Sigmoid colon (tissue), 7 donors: ENCODE results near the gene CAV2. TPM values are rescaled to one million over a fixed set of nuclear protein-coding genes. Genes with fewer than 3 reads are reported as not detected.
A peak's percentile ranks its signal among the peaks of the same experiment; 100 is the strongest.

ENCODE experiments used
- DNase-seq: peaks from one replicate; pipeline ENCODE4 v3.0.0-alpha.2; 2019
- H3K27ac ChIP-seq, 4 donors: fragments of 200-600 bp; sonication (generic); one replicate each; pipeline ENCODE4 v1.5.1; 2016 to 2019; ENCODE audit warnings: mild to moderate bottlenecking in 1 of 4
- H3K27me3 ChIP-seq, 3 donors: fragments of 200-600 bp; sonication (generic); one replicate each; pipeline ENCODE4 v1.5.1; 2019; ENCODE audit warnings: mild to moderate bottlenecking in 1 of 3
- H3K36me3 ChIP-seq, 4 donors: fragments of 200-600 bp; sonication (generic); one replicate each; pipeline ENCODE4 v1.5.1; 2016 to 2019
- H3K4me1 ChIP-seq, 4 donors: fragments of 200-600 bp; sonication (generic); one replicate each; pipeline ENCODE4 v1.5.1; 2017 to 2019
- H3K4me3 ChIP-seq, 4 donors: fragments of 200-600 bp; sonication (generic); one replicate each; pipeline ENCODE4 v1.5.1; 2017 to 2019; ENCODE audit warnings: mild to moderate bottlenecking in 2 of 4, moderate library complexity in 1 of 4
- H3K9me3 ChIP-seq, 4 donors: fragments of 200-600 bp in 3 of 4; sonication (generic) in 3 of 4; one replicate each; pipeline versions ENCODE4 v1.5.1 to v1.6.1; 2013 to 2019
- EP300 ChIP-seq, 4 donors: sonication (generic); formaldehyde crosslinking; IDR thresholded peaks; one replicate each; pipeline ENCODE4 v1.6.1; 2017; ENCODE audit warnings: antibody characterized with exemption in 4 of 4
- POLR2A ChIP-seq, 2 donors: fragments of 450-650 bp; IDR thresholded peaks; one replicate each; pipeline ENCODE4 v1.6.1; 2016; ENCODE audit warnings: antibody characterized with exemption in 2 of 2, mild to moderate bottlenecking in 2 of 2, moderate library complexity in 2 of 2
- POLR2AphosphoS5 ChIP-seq, 4 donors: sonication (generic); formaldehyde crosslinking; IDR thresholded peaks; one replicate each; pipeline ENCODE4 v1.6.1; 2017; ENCODE audit warnings: antibody characterized with exemption in 4 of 4
- WGBS, 2 donors: extraction: QIAGEN DNeasy Blood & Tissue Kit; methylation state at CpG; one replicate each; pipeline ENCODE4 v1.1.7; 2013; 5-methylcytosine and 5-hydroxymethylcytosine counted together
- intact Hi-C: fragments of 100-400 bp; cut with DNase I; formaldehyde crosslinking; loops from one replicate; pipeline ENCODE4 v1.15.1; 2023
- polyA plus RNA-seq, 3 donors: library from polyadenylated mRNA; stranded (reverse); fragments of 200-250 nt; gene quantifications; one replicate each; pipeline ENCODE4 v1.2.3, GENCODE V29; 2013
- total RNA-seq, 4 donors: library from RNA; depleted of rRNA; stranded (reverse); fragments of >200 nt; gene quantifications; one replicate each; pipeline ENCODE4 v1.1.0, GENCODE V29; 2016
- TF ChIP-seq, protein P1 (sequence below), 4 experiments: fragments of 450-650 bp in 3 of 4; fragments of 200-600 bp in 1 of 4; IDR thresholded peaks; one replicate each; pipeline ENCODE4 v1.5.1; 2016 to 2019; ENCODE audit warnings: antibody characterized with exemption in 4 of 4, mild to moderate bottlenecking in 3 of 4, moderate library complexity in 2 of 4
- donor health status: healthy with polysubstance abuse.
- donor health status: Bipolar disorder and iron deficiency.
- donor health status: healthy.

CAV2 gene
- total and polyA plus RNA-seq, 7 donors, result 4.6 to 142 (median 81.8) TPM

DNA sequence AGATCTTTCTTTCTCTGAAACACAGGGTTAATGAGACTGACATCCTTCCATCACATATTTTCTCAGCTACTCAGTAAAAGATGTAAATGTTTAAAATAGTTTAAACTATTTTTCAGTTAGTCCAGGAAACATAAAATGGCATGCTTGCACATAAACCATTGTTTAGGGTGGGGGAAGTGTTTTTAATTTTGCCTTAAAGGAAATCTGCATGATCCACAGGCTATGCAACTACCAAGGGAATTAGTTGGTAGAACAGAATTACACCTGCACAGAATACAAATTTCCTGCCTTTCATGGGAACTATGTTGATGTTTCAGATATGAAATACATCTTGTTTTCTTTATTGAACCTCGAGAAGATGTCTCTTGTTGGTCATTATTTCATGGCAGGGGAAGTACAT is 35.9 kb downstream of the CAV2 start:
- H3K27ac ChIP-seq, result peak overlapping the region in 3 of 4 donors; percentile 35 to 97 (median 94)
- 76 to 90% methylated on average over 1 of the region's 1 CpG for WGBS, 2 donors
- no peak for DNase-seq
- TF ChIP-seq POLR2A (IDR thresholded peaks at IDR 0.05) (no peak), POLR2AphosphoS5 (IDR thresholded peaks at IDR 0.05) (no peak), EP300 (IDR thresholded peaks at IDR 0.05) (no peak)
- TF ChIP-seq, protein P1, sequence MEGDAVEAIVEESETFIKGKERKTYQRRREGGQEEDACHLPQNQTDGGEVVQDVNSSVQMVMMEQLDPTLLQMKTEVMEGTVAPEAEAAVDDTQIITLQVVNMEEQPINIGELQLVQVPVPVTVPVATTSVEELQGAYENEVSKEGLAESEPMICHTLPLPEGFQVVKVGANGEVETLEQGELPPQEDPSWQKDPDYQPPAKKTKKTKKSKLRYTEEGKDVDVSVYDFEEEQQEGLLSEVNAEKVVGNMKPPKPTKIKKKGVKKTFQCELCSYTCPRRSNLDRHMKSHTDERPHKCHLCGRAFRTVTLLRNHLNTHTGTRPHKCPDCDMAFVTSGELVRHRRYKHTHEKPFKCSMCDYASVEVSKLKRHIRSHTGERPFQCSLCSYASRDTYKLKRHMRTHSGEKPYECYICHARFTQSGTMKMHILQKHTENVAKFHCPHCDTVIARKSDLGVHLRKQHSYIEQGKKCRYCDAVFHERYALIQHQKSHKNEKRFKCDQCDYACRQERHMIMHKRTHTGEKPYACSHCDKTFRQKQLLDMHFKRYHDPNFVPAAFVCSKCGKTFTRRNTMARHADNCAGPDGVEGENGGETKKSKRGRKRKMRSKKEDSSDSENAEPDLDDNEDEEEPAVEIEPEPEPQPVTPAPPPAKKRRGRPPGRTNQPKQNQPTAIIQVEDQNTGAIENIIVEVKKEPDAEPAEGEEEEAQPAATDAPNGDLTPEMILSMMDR (IDR thresholded peaks at IDR 0.05), result no peak
- H3K4me1 ChIP-seq, result peaks cover 0 to 95% (median 72%) of the 10 kb centered on the region in 4 donors
- H3K36me3 ChIP-seq, result peaks cover 0 to 40% (median 6%) of the 10 kb centered on the region in 4 donors
- H3K9me3 ChIP-seq, result no peaks in the 10 kb centered on the region
- intact Hi-C loops, result no loop called here
- no peak overlapping the region for H3K4me3 ChIP-seq
- no peaks in the 10 kb centered on the region for H3K27me3 ChIP-seq

DNA sequence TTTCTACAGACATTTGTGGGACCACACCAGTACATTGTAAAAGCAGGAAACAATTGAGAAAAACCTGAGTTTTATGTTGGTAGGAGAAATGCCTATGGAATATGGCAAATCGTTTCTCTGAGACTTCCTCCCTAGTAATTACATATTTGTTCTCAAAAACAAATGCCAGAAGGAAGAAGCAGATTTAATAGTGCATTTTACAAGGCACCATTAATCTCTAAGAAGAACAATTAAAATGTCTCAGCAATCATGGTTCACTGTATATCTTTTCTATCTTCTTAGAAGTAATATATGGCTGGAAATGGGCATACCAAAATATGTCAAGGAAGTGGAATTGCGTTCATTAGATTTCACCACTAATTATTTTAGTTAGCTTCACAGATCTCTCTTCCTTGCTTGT is 38.6 kb downstream of the CAV2 start:
- H3K27ac ChIP-seq, result peak overlapping the region; percentile 21 to 97 (median 72)
- intact Hi-C loops, result no loop called here
- WGBS, 2 donors, result 57 to 61% methylated on average over 2 of the region's 2 CpGs

DNA sequence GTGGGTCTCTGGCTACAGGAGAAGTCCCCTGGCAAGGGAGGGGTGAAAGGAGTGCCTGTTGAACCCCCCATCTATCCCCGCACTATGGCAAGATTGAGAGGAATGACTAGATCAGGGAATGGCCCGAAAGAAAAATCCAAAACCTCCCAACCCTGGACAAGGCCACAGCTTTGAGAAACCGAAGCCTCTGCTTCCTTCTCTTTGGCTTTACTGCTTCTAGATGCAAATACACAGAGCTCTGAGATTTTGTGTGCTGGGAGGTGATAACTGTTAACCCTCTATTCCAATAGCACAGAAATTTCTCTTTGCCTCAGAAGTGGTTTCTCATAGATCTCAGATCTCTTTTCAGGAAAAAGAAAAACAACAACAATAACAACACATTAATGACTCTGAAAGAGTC is 40.3 kb downstream of the CAV2 start:
- H3K9me3 ChIP-seq, result no peaks in the 10 kb centered on the region
- DNase-seq, result no peak
- H3K4me1 ChIP-seq, result peaks cover 0 to 96% (median 88%) of the 10 kb centered on the region in 4 donors
- 91% methylated on average over 3 of the region's 3 CpGs for WGBS, 2 donors
- peaks cover 0 to 22% (median 6%) of the 10 kb centered on the region in 4 donors for H3K36me3 ChIP-seq
- H3K4me3 ChIP-seq, result no peak overlapping the region
- peak overlapping the region; percentile 27 to 97 (median 72) for H3K27ac ChIP-seq
- intact Hi-C loops, result no loop called here
- TF ChIP-seq EP300 (IDR thresholded peaks at IDR 0.05), result no peak
- no peaks in the 10 kb centered on the region for H3K27me3 ChIP-seq

More for the DNA sequence above, 38.6 kb downstream of the CAV2 start:
- H3K4me1 ChIP-seq, result peaks cover 0 to 95% (median 84%) of the 10 kb centered on the region in 4 donors
- no peak for DNase-seq
- no peak overlapping the region for H3K4me3 ChIP-seq
- H3K27me3 ChIP-seq, result no peaks in the 10 kb centered on the region
- peaks cover 0 to 26% (median 6%) of the 10 kb centered on the region in 4 donors for H3K36me3 ChIP-seq
- no peak for TF ChIP-seq POLR2A (IDR thresholded peaks at IDR 0.05)
- peak in 3 of 4 donors; percentile 36 to 62 (median 56) for TF ChIP-seq POLR2AphosphoS5 (IDR thresholded peaks at IDR 0.05)
- TF ChIP-seq EP300 (IDR thresholded peaks at IDR 0.05), result peak in 1 of 4 donors; percentile 21
- TF ChIP-seq, protein P1 (IDR thresholded peaks at IDR 0.05), result no peak
- H3K9me3 ChIP-seq, result no peaks in the 10 kb centered on the region

DNA sequence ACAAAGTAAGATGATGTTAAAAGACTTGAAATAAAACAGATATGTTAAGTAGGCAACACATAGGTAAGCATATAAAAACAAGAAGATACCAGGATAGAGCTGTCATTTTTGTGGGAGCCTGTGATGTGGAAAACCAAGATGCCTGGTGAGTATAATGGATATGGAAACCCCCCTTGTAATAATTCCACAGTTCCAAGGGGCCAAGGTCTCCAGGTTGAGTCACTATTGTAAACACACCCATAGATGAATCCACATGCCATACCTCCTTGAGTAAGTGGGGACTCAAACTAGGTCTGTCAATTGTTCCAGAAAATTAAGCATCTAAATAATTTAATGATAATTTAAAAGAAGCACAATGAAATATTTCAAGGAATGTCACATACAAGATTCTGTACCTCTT is 41.2 kb downstream of the CAV2 start:
- TF ChIP-seq POLR2A (IDR thresholded peaks at IDR 0.05) (no peak), EP300 (IDR thresholded peaks at IDR 0.05) (no peak), POLR2AphosphoS5 (IDR thresholded peaks at IDR 0.05) (no peak)
- TF ChIP-seq, protein P1 (IDR thresholded peaks at IDR 0.05), result no peak
- H3K27me3 ChIP-seq, result no peaks in the 10 kb centered on the region
- H3K9me3 ChIP-seq, result no peaks in the 10 kb centered on the region
- H3K36me3 ChIP-seq, result peaks cover 0 to 20% (median 6%) of the 10 kb centered on the region in 4 donors
- DNase-seq, result no peak
- H3K4me3 ChIP-seq, result no peak overlapping the region
- H3K4me1 ChIP-seq, result peaks cover 0 to 96% (median 87%) of the 10 kb centered on the region in 4 donors
- intact Hi-C loops, result no loop called here
- peak overlapping the region; percentile 27 to 97 (median 61) for H3K27ac ChIP-seq

DNA sequence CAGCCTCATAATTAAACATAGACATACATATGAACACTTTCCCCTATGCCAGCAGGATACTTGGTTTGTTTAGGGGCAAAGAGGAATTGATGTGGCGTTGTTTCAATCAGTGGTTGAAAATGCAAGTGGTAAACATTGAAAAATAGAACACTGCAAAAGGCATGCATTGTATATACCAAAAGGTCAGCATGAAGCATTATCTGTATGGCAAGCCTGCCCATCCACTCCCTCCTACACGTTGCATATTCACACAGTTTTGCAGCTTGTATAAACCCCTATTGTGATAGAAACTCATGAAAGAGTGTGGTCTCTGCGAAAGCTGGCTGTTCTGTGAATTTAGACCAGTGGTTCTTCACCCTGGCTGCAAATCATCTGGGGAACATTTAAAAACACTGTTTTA is 42.4 kb downstream of the CAV2 start:
- Histone ChIP-seq H3K27me3 (no peaks in the 10 kb centered on the region), H3K36me3 (peaks cover 0 to 14% (median 3%) of the 10 kb centered on the region in 4 donors), H3K27ac (peak overlapping the region; percentile 27 to 97 (median 61)), H3K4me3 (no peak overlapping the region), H3K9me3 (no peaks in the 10 kb centered on the region), H3K4me1 (peaks cover 0 to 97% (median 86%) of the 10 kb centered on the region in 4 donors)
- TF ChIP-seq POLR2A (IDR thresholded peaks at IDR 0.05) (no peak), EP300 (IDR thresholded peaks at IDR 0.05) (no peak), POLR2AphosphoS5 (IDR thresholded peaks at IDR 0.05) (no peak)
- TF ChIP-seq, protein P1 (IDR thresholded peaks at IDR 0.05), result no peak
- 70 to 72% methylated on average over 3 of the region's 3 CpGs for WGBS, 2 donors
- intact Hi-C loops, result no loop called here
- DNase-seq, result no peak
